Activated CD8-positive, alpha-beta memory T cell treated with anti-CD3 and anti-CD28 coated beads for 24 hours (primary cell): ENCODE data around the gene MCOLN1.
"Not testable (repeated sequence)": the region's sequence is repeated elsewhere in the genome, so short reads cannot be mapped to it uniquely, and the experiment has no call there.

Experiments used
- DNase-seq: peaks from one replicate; pipeline ENCODE4 v3.0.0-alpha.2; 2020

The MCOLN1 gene

GRCh38 chr19:7526059-7526929 is 3.9 kb downstream of the MCOLN1 start:
- no peak for DNase-seq

- no peak for DNase-seq
Observed at GRCh38 chr19:7527516-7528191, 5.2 kb downstream of the MCOLN1 start.

- DNase-seq, result no peak
Observed at GRCh38 chr19:7528192-7528519, 5.7 kb downstream of the MCOLN1 start.

GRCh38 chr19:7528522-7529245 is 6.3 kb downstream of the MCOLN1 start:
- DNase-seq, result no peak

GRCh38 chr19:7529246-7529600 is 6.8 kb downstream of the MCOLN1 start:
- no peak for DNase-seq

GRCh38 chr19:7529610-7530490 is 7.4 kb downstream of the MCOLN1 start:
- DNase-seq, result no peak

- no peak for DNase-seq
Observed at GRCh38 chr19:7533281-7533885, 11.0 kb downstream of the MCOLN1 start.

GRCh38 chr19:7533925-7534480 is 11.6 kb downstream of the MCOLN1 start:
- peak; percentile 89 for DNase-seq

GRCh38 chr19:7534531-7535046 is 12.2 kb downstream of the MCOLN1 start:
- DNase-seq, result no peak

- peak; percentile 98 for DNase-seq
Observed at GRCh38 chr19:7535047-7535997, 12.9 kb downstream of the MCOLN1 start, which contains the start of gene PNPLA6. PNPLA6 (plus strand) TSS chr19:7535717; CDS start chr19:7535789, 72 bp downstream.

GRCh38 chr19:7535998-7536695 is 13.7 kb downstream of the MCOLN1 start:
- no peak for DNase-seq

- not testable (repeated sequence) for DNase-seq
Observed at GRCh38 chr19:7538990-7539389, 16.6 kb downstream of the MCOLN1 start.

GRCh38 chr19:7539827-7540425 is 17.5 kb downstream of the MCOLN1 start:
- DNase-seq, result no peak

- peak; percentile 67 for DNase-seq
Observed at GRCh38 chr19:7540761-7541474, 18.5 kb downstream of the MCOLN1 start.

GRCh38 chr19:7541475-7541824 is 19.0 kb downstream of the MCOLN1 start:
- no peak for DNase-seq

GRCh38 chr19:7541828-7542443 is 19.5 kb downstream of the MCOLN1 start:
- no peak for DNase-seq

GRCh38 chr19:7542556-7543348 is 20.3 kb downstream of the MCOLN1 start:
- no peak for DNase-seq
